RWPE1 (cell line): ENCODE data around the gene TTC23L.

Experiments used
- CTCF ChIA-PET: fragments of 350-600 bp; sonication (Branson Sonifier 250); formaldehyde crosslinking; extraction: SDS; loops from one replicate; lab custom pipeline; 2021; lab: Yijun Ruan, JAX
- POLR2A ChIA-PET: fragments of 400-600 bp; formaldehyde crosslinking; extraction: SDS; loops from one replicate; lab custom pipeline; 2020; ENCODE audit warnings: antibody characterized with exemption; ENCODE audit not compliant: low non-redundant PET; lab: Yijun Ruan, JAX
- DNase-seq: peaks from one replicate; pipeline ENCODE4 v3.0.0; 2012; ENCODE audit warnings: low spot score
- H3K27ac ChIP-seq: fragments of 450-650 bp; 2 replicates; pipeline ENCODE4 v1.5.1; 2017
- CTCF ChIP-seq: fragments of 450-650 bp; conservative IDR thresholded peaks from 2 replicates; pipeline ENCODE4 v1.5.1; 2017; ENCODE audit warnings: low read depth, mild to moderate bottlenecking

Gene TTC23L

GRCh38 chr5:34923694-34924461, 84.9 kb downstream of the TTC23L start:
- peak overlapping the region; percentile 81 for H3K27ac ChIP-seq
- peak; percentile 81 for DNase-seq
- ChIA-PET POLR2A (interaction anchor here (1.0 kb wide), 1 partner anchor 8 kb away, joined by 4 read pairs; the partner anchor contains the start of genes BRIX1 and RAD1), CTCF (interaction anchor here (0.6 kb wide), 1 partner anchor 405 kb away, joined by 3 read pairs; no protein-coding TSS in a partner anchor)
- TF ChIP-seq CTCF = no peak

- no peak for DNase-seq
- no peak for TF ChIP-seq CTCF
- CTCF ChIA-PET = no interaction called here
- no peak overlapping the region for H3K27ac ChIP-seq
- POLR2A ChIA-PET = no interaction called here
These were observed 85.5 kb downstream of the TTC23L start for GRCh38 chr5:34924462-34924765.

GRCh38 chr5:34926318-34926888, 87.4 kb downstream of the TTC23L start:
- no peak for DNase-seq
- peak overlapping the region; percentile 26; the same call in 1 of the 2 replicates for H3K27ac ChIP-seq
- POLR2A ChIA-PET = no interaction called here
- TF ChIP-seq CTCF = no peak
- CTCF ChIA-PET = no interaction called here

GRCh38 chr5:34927785-34928184, 88.8 kb downstream of the TTC23L start:
- peak overlapping the region; percentile 35 for H3K27ac ChIP-seq
- TF ChIP-seq CTCF = no peak
- ChIA-PET CTCF (no interaction called here), POLR2A (no interaction called here)
- DNase-seq = no peak

- CTCF ChIA-PET = no interaction called here
- no peak for DNase-seq
- POLR2A ChIA-PET = interaction anchor here (0.9 kb wide), 1 partner anchor 13 kb away, joined by 3 read pairs; the partner anchor contains the start of gene RAD1
- no peak for TF ChIP-seq CTCF
- no peak overlapping the region for H3K27ac ChIP-seq
These were observed 89.3 kb downstream of the TTC23L start for GRCh38 chr5:34928267-34928666.

- ChIA-PET POLR2A (interaction anchor here (0.6 to 1.7 kb wide), 4 partner anchors 11 to 201 kb away, joined by 3 to 6 read pairs (median 4); partner anchors contain the start of genes BRIX1 and RAD1), CTCF (interaction anchor here (0.6 to 0.7 kb wide), 3 partner anchors 48 to 454 kb away, joined by 3 to 4 read pairs (median 3); no protein-coding TSS in a partner anchor)
- H3K27ac ChIP-seq = peak within 1 kb of the TSS; percentile 95
- peak; percentile 99 for DNase-seq
- no peak for TF ChIP-seq CTCF
These were observed 90.3 kb downstream of the TTC23L start, which contains the start of gene DNAJC21 for GRCh38 chr5:34929134-34929719. Gene DNAJC21 (plus strand): TSS chr5:34929559. CDS start chr5:34929820, 261 bp downstream.
